Embryonic facial prominence (tissue), 1 donor: Measurements from ENCODE around the gene PEX19.

Experiments
- DNase-seq: peaks from one replicate; pipeline ENCODE4 v3.0.0-alpha.2; 2016; ENCODE audit errors: extremely low spot score

PEX19 gene

GRCh38 chr1:160277987-160278386 is 6.9 kb downstream of the PEX19 start:
- no peak for DNase-seq

DNA sequence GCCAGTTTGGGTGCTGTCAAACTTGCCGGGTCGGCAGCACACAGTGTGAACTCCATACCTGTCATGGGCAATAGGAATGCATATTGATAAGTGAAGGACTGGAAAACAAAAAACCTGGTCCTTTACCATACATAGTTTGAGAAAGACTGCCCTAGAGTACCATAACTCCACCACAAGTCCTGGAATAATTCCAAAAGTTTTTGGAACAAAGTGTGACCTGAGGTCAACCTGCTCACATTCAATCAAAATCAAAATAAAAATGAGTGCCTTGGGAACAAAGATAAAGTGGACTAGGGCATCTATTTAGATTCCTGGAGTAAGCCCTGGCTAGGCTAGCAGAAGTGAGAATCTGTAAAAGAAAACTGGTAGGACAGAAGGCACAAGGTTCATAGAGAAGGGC is 7.6 kb downstream of the PEX19 start:
- DNase-seq: no peak

DNA sequence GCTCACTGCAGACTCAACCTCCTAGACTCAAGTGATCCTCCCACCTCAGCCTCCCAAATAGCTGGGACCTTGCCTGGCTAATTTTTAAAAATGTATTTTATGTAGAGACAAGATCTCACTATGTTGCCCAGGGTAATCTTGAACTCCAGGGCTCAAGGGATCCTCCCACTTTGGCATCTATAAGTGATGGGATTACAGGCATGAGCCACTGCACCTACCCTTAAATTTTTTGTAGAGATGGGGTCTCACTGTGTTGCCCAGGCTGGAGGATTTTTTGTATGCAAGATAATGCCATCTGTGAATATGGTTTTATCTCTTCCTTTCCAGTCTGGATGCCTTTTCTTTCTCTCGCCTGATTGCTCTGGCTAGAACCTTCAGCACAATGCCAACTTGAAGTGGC is 13.9 kb downstream of the PEX19 start:
- DNase-seq: no peak

DNA sequence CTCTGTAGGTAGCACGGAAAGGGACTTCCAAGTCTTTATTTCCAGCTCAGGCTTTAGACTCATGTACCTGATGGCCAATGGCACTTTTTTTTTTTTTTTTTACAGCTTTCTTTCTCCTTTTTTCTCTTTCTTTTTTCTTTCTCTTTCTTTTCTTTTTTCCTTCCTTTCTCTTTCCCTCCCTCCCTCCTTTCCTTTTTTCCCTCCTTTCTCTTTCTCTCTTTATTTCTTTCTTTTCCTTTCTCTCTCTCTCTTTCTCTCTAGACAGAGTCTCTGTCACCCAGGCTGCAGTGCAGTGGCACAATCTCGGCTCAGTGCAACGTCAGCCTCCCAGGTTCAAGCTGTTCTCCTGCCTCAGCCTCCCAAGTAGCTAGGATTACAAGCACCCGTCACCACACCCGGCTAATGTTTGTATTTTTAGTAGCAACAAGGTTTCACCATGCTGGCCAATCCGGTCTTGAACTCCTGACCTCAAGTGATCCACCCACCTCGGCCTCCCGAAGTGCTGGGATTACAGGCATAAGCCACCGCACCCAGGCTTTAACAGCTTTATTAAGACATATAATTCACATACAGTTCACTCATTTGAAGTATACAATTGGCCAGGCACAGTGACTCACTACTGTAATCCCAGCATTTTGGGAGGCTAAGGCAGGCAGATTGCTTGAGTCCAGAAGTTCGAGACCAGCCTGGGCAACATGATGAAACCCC is 17.5 kb downstream of the PEX19 start:
- DNase-seq: no peak

GRCh38 chr1:160264795-160265307 is 20.1 kb downstream of the PEX19 start:
- no peak for DNase-seq

GRCh38 chr1:160261893-160262794 is 22.8 kb downstream of the PEX19 start, which contains the start of gene DCAF8:
DCAF8 (minus strand) TSS chr1:160262549; CDS start chr1:160244008, 18,541 bp downstream.
- peak; percentile 97 for DNase-seq

DNA sequence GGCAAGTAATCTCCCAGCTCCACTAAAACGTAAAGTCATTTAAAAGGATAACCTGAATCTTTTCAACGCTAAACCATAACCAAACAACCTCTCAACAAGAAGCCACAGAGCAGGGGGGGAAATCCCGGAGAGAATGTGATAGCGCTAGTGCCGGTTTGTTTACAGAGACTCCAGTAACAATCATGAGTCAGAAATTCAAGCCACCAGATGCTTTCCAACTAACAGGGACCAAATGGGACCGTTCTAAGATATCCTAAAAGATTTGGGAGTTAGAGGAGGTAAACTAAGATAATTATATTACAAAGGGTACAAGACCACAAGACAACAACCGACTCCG is 23.4 kb downstream of the PEX19 start:
- DNase-seq: peak; percentile 22

DNA sequence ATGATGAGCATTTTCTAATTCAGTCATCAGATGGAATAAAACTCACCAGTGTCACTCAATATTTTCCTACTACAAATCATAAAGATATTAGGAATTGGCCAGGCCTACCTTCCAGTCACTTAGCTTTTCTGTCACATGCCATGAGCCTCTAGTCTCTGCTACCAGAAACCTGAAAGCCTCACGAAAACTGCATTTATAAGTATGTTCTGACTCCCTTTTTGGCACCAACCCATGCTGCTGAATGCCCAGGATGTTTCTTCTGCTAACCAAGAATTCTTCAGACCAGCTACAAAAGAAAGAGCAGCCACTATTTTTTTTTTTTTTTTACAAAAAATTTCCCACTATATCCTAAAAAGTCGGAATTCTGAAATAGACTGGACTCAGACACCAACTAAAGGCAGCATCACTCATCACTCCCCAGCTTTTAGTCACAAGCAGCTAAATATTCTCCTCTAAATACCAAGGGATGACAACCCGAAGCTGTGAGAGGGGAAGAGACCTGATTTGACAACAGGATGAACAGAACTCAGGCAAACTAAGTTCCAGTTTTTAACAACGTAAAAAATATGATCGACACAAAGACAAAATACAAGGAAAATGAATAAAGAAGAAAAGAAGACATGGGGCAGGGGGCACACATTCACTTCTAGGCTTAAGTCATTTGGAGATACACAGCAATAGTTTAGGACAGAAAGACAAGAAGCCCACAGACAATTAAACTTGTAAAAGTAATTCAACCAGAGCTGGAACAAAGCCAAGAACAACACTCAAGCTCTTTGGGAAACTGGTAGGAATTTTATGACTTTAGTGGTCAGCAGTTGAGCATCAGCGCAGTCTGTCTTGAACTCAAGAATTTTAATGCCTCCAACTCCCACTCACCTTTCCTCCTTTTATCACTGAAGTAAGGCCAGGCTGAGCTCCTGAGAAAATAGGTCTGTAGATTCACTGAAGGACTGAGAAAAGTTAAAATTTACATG is 24.2 kb downstream of the PEX19 start:
- DNase-seq: no peak

DNA sequence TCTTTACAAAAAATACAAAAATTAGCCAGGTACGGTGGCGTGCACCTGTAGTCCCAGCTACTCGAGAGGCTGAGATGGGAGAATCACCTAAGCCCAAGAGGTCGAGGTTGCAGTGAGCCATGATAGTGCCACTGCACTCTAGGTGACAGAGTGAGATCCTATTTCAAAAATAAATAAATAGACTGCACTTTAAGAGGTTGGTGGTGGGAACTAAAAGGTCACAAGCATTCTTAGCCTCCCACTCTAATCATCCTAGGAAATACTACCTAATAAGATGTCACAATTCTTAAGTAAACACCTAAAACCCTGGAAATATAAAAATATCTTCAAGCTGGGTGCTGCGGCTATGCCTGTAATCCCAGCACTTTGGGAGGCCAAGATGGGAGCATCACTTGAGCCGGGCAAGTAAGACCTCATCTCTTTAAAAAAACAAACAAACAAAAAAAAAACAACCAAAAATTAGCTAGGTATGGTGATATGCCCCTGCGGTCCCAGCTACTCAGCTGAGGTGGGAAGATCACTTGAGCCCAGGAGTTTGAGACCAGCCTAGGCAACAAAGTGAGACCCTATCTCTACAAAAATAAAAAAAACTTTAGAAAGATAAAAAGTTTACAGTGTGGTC is 26.6 kb downstream of the PEX19 start:
- no peak for DNase-seq

GRCh38 chr1:160257411-160258015 is 27.4 kb downstream of the PEX19 start:
- no peak for DNase-seq

DNA sequence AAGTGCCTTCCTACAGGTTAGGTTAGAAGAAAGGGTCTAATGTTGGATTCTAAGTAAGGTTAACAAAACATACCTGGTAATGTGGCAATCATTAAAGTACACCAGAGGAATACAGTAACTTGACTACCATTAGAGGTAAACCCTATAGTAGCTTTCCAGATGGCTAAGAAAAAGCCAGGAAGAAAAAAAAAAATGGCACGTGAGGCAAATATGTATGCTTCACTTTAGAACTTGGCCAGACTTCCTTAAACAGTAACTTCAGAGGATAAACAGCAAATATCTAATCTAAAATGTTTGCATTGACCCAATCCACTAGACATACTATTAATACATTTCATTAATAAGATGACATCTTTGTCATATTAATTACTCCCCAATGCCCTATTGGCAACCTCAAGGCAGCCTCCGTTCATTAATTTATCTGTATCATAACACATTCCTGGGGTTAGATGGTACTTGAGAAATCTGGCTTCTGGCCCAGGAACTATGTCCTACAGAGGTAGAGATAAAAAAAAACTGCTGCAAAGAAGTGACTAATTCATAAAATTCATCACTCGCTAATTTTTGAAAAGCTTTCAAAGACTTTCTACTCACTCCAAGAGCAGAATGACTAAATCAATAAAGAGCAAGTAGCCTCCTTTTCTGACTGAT is 28.4 kb downstream of the PEX19 start:
- DNase-seq: no peak

DNA sequence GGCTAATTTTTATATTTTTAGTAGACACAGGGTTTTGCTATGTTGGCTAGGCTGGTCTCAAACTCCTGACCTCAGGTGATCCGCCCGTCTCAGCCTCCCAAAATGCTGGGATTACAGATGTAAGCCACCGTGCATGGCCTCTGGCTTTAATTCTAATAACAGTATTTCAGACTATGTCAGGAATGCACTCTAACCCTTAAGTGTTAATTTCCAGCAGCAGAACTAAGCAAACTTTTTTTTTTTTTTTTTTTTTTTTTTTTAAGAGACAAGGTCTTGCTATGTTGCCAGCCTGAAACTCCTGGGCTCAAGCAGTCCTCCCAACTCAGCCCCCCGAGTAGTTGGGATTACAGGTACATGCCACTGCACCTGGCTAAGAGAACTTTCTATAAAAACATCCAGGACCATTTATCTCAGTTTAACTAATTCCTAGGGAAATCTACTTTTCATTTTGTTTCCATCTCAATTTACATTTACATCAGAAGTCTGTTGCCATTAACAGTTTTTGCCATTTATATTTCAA is 29.1 kb downstream of the PEX19 start:
- DNase-seq: no peak

DNA sequence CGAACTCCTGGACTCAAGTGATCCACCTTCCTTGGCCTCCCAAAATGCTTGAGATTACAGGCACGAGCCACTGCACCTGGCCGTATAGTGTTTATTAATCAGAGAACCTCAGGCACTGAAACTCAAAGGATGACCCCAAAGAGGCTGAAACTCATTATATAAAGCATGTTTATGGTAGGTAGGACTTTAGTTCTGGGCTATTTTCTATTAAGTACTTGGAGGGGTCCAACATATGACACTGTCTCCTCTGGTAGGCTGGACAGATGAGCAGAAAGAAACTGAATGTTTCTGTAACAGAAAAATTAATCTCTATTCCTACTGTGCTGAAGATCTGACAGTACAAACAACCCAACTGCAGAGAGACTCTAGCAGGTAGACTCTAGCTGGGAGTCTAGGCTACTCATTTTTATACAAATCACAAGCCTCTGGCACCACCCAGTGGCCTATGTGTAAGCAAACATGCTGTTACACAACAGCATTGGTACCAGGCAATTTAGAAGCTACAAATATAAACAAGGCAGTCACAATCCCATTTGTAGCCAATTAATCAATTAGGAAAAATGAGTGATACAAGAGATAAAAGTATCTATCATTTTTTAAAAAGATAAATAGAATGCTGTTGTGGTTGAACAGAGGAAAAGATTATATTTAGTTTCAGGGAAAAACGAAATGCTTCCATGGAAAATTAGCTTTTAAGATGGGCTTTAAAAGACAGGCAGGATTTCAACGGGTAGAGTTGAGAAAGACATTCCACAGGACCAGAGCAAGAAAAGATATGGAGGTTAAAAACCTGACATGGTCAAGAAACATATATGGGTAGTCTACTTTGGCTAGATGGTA is 33.0 kb downstream of the PEX19 start:
- peak; percentile 57 for DNase-seq

DNA sequence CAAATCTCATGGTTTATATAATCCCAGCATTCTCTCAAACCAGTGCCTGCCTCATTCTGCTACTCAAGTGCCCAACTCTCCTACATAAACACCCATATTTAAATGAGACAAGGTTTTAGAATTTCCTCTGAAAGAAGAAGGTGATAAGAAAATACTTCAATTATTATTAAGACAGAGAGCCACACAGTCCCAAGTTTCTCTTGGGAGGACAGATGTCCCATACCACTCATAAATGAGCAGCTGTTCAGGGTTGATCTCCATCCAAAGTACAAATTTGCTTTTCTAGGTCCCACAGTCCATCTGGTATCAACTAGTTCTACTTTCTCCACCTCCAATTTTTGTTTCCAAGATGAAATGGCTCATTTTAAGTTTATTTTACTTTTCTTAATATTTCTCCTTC is 33.9 kb downstream of the PEX19 start:
- DNase-seq: no peak

DNA sequence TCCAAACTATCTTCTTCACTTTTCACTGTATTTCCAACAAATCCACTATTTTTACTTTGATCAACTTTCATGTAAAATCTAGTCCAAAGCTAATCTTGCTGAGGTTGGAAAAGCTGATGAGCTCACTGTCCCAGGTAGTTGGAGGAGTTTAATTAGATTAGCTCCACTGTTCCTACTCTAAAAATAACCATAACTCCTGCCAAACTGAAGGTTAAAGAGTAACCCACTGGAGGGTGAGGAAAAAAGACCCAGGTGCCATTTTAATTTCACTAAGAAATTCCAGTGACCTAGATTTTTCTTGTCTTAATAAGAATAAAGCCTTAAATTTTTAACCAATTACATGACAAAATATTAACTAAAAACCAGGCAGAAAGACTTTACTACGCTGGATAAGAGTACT is 37.9 kb downstream of the PEX19 start:
- no peak for DNase-seq

DNA sequence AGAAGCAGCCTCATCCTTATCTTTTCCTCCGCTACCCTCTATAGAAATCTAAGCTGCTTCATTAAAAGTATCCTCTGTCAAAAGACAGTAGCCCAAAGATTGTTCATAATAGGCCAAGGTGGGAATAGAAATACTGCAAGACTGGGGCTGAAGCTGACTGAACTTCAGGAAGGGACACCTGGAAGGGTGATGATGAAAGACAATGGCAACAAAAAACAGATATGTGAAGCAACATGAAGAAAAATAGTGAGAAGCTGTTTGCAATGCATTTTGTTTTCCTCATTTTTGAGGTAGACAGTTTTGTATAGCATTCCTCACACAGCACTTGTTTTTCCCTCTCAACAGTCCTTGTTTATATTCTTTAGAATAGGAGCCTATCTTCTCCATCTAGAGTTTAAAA is 39.5 kb downstream of the PEX19 start:
- DNase-seq: no peak

- DNase-seq: no peak
These were observed 40.7 kb downstream of the PEX19 start for GRCh38 chr1:160244209-160244608.

DNA sequence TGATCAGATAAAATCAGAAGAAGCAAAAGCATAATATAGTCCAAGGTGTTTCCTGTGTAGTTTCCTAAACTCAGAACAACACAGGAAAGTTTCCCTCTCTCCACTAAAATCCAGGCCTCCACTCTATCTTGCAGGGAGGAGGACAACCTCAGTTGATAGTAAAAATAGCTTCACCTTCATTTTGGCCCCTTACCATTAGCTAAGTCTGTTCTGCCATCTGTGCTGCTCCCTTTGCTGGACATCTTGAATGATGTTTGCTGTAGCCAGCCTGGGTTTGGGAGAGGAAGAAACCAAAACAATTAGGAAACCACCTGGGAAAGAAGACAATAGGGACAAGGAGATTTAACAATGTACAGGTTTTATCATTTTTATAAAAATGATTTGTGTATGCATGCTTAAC is 41.2 kb downstream of the PEX19 start:
- DNase-seq: no peak
